Fibroblast of lung (primary cell): ENCODE results near the gene SLC47A1. TPM values are rescaled to one million over a fixed set of nuclear protein-coding genes. Genes with fewer than 3 reads are reported as not detected.

Experiments used
- DNase-seq, 2 donors: peaks; one replicate each; pipeline versions ENCODE4 v3.0.0 to v3.0.0-alpha.2; 2010; ENCODE audit warnings: low read depth in 2 of 2
- H2AFZ ChIP-seq: 2 replicates; pipeline ENCODE4 v1.5.1; 2012; ENCODE audit warnings: low read length, control low read depth, inconsistent platforms
- H3K27ac ChIP-seq: 2 replicates; pipeline ENCODE4 v1.5.1; 2011; ENCODE audit warnings: low read length, control low read depth; ENCODE audit not compliant: insufficient read depth
- H3K27me3 ChIP-seq: 2 replicates; pipeline ENCODE4 v1.5.1; 2011; ENCODE audit warnings: mild to moderate bottlenecking, low read length; ENCODE audit not compliant: control insufficient read depth, insufficient read depth
- H3K36me3 ChIP-seq: 2 replicates; pipeline ENCODE4 v1.5.1; 2011; ENCODE audit warnings: low read length; ENCODE audit not compliant: control insufficient read depth, insufficient read depth
- H3K4me1 ChIP-seq: 2 replicates; pipeline ENCODE4 v1.5.1; 2011; ENCODE audit warnings: low read length; ENCODE audit not compliant: control insufficient read depth, insufficient read depth; ENCODE audit errors: extremely low read depth
- H3K4me2 ChIP-seq: 2 replicates; pipeline ENCODE4 v1.5.1; 2011; ENCODE audit warnings: low read length, control low read depth; ENCODE audit not compliant: insufficient read depth; ENCODE audit errors: extremely low read depth
- H3K4me3 ChIP-seq, 4 experiments: fragments of 200-600 bp in 1 of 4; sonication (generic) in 1 of 4; replicated peaks in 1 of 4; 2 replicates each; pipeline ENCODE4 v1.5.1; 2011 to 2016; ENCODE audit warnings: low read length in 4 of 4, low read depth in 3 of 4, mild to moderate bottlenecking in 3 of 4, control low read depth in 2 of 4, inconsistent platforms in 1 of 4, mixed read lengths in 1 of 4; ENCODE audit not compliant: insufficient read depth in 1 of 4; ENCODE audit errors: control extremely low read depth in 1 of 4
- H3K79me2 ChIP-seq: 2 replicates; pipeline ENCODE4 v1.5.1; 2012; ENCODE audit warnings: mild to moderate bottlenecking, low read length, inconsistent platforms; ENCODE audit not compliant: control insufficient read depth, insufficient read depth
- H3K9ac ChIP-seq: 2 replicates; pipeline ENCODE4 v1.5.1; 2011; ENCODE audit warnings: mild to moderate bottlenecking, low read length, control low read depth; ENCODE audit not compliant: insufficient read depth
- H3K9me3 ChIP-seq: 2 replicates; pipeline ENCODE4 v1.5.1; 2012; ENCODE audit warnings: low read depth, low read length; ENCODE audit not compliant: control insufficient read depth, insufficient read depth
- H4K20me1 ChIP-seq: 2 replicates; pipeline ENCODE4 v1.5.1; 2011; ENCODE audit warnings: low read length; ENCODE audit not compliant: control insufficient read depth, insufficient read depth; ENCODE audit errors: extremely low read depth
- EZH2 ChIP-seq: IDR thresholded peaks from 2 replicates; pipeline ENCODE4 v1.5.1; 2012; ENCODE audit warnings: low read length, control low read depth, mild to moderate bottlenecking; ENCODE audit errors: missing control alignments
- polyA plus RNA-seq, 2 donors: library from polyadenylated mRNA; depleted of rRNA in 1 of 2; stranded (reverse) in 1 of 2; unstranded in 1 of 2; fragments of >200 nt; gene quantifications; 2 replicates each; pipeline ENCODE4 v1.2.1, GENCODE V29; 2011 to 2012; ENCODE audit warnings: missing spikeins in 1 of 2
- total RNA-seq: library from RNA; depleted of rRNA; stranded (reverse); fragments of >200 nt; gene quantifications from 2 replicates; pipeline ENCODE4 v1.2.1, GENCODE V29; 2014
- TF ChIP-seq, protein P1 (sequence below), 2 donors: IDR thresholded peaks in 1 of 2; conservative IDR thresholded peaks in 1 of 2; 1 replicate in 1 of 2; 2 replicates in 1 of 2; pipeline ENCODE4 v1.5.1; 2011 to 2012; ENCODE audit warnings: low read length in 2 of 2, control low read depth in 1 of 2, inconsistent platforms in 1 of 2, low read depth in 1 of 2, mild to moderate bottlenecking in 1 of 2

SLC47A1 gene
- total and polyA plus RNA-seq, 2 donors (not counting 1 experiment from before 2014, with no cell fraction given) = 0.12 to 0.66 TPM

DNA sequence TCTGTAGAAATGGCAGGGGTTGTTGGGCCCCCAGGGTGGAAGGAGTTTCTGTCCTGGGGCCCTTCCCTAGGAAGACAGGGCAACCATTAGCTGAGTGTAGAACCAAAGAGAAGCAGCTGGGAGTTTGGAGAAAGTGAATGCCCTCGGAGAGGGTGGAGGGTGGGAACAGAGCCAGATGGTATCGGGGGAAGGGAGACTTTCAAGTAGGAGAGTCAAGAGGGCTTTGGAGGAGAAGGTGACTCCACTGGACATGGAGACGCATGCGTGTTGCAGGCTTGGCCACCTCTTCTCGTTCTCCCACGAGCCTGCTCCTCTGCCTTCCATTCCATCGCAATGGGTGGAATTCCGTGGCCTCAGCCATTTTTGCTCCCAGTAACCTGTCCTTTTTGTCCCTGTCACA is 19.4 kb downstream of the SLC47A1 start:
- Histone ChIP-seq H3K4me3 (no peak overlapping the region), H3K27me3 (peaks cover 2% of the 10 kb centered on the region), H3K9me3 (no peaks in the 10 kb centered on the region), H2AFZ (no peak overlapping the region), H3K27ac (no peak overlapping the region), H3K9ac (no peak overlapping the region), H4K20me1 (no peaks in the 10 kb centered on the region), H3K4me2 (no peak overlapping the region), H3K4me1 (no peaks in the 10 kb centered on the region), H3K36me3 (no peaks in the 10 kb centered on the region), H3K79me2 (no peaks in the 10 kb centered on the region)
- DNase-seq = no peak
- TF ChIP-seq, protein P1, sequence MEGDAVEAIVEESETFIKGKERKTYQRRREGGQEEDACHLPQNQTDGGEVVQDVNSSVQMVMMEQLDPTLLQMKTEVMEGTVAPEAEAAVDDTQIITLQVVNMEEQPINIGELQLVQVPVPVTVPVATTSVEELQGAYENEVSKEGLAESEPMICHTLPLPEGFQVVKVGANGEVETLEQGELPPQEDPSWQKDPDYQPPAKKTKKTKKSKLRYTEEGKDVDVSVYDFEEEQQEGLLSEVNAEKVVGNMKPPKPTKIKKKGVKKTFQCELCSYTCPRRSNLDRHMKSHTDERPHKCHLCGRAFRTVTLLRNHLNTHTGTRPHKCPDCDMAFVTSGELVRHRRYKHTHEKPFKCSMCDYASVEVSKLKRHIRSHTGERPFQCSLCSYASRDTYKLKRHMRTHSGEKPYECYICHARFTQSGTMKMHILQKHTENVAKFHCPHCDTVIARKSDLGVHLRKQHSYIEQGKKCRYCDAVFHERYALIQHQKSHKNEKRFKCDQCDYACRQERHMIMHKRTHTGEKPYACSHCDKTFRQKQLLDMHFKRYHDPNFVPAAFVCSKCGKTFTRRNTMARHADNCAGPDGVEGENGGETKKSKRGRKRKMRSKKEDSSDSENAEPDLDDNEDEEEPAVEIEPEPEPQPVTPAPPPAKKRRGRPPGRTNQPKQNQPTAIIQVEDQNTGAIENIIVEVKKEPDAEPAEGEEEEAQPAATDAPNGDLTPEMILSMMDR (conservative IDR thresholded peaks at IDR 0.05 in 1 of 2, IDR thresholded peaks at IDR 0.05 in 1 of 2; ENCODE audit: low read depth in 1 of 2, low read length in 2 of 2) = no peak
- no peak for TF ChIP-seq EZH2

DNA sequence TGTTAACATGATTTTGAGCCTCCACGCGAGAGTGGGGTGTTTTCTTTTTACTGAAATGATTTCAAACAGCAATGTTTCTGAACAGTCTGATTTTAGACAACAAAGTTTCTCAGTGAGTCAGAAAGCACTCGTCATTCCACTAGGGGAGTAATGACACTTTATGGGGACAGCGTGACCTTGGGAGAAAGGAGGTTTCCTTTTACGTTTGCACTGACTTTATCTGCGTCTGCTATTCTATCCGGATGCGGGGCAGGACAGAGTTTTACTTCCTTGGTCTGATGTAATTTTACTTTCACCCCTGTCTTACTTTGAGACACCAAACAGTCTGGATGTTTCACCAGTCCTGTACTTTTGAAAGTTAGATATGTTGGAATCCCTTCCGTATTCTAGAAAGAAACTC is 20.7 kb downstream of the SLC47A1 start:
- Histone ChIP-seq H3K27me3 (peaks cover 2% of the 10 kb centered on the region), H3K79me2 (no peaks in the 10 kb centered on the region), H3K9ac (no peak overlapping the region), H3K36me3 (no peaks in the 10 kb centered on the region), H2AFZ (no peak overlapping the region), H3K9me3 (no peaks in the 10 kb centered on the region), H4K20me1 (no peaks in the 10 kb centered on the region), H3K4me2 (no peak overlapping the region), H3K27ac (no peak overlapping the region), H3K4me1 (no peaks in the 10 kb centered on the region), H3K4me3 (no peak overlapping the region)
- TF ChIP-seq, protein P1 (conservative IDR thresholded peaks at IDR 0.05 in 1 of 2, IDR thresholded peaks at IDR 0.05 in 1 of 2; ENCODE audit: low read depth in 1 of 2, low read length in 2 of 2) = no peak
- TF ChIP-seq EZH2 = no peak
- DNase-seq = no peak

DNA sequence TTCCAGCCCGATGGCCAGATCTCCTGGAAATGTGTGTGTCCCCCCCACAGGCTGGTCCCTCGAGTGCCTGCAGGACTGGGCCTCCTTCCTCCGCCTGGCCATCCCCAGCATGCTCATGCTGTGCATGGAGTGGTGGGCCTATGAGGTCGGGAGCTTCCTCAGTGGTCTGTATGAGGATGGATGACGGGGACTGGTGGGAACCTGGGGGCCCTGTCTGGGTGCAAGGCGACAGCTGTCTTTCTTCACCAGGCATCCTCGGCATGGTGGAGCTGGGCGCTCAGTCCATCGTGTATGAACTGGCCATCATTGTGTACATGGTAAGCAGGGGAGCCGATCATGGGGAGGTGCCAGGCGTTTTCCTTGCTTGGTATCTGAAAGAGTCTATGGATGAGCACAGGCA is 22.1 kb downstream of the SLC47A1 start:
- TF ChIP-seq, protein P1 (conservative IDR thresholded peaks at IDR 0.05 in 1 of 2, IDR thresholded peaks at IDR 0.05 in 1 of 2; ENCODE audit: low read depth in 1 of 2, low read length in 2 of 2) = no peak
- TF ChIP-seq EZH2 = no peak
- no peak for DNase-seq
- no peaks in the 10 kb centered on the region for H4K20me1 ChIP-seq
- H3K9ac ChIP-seq = no peak overlapping the region
- H3K27me3 ChIP-seq = peaks cover 2% of the 10 kb centered on the region
- H3K36me3 ChIP-seq = no peaks in the 10 kb centered on the region
- H3K4me3 ChIP-seq = no peak overlapping the region
- H3K9me3 ChIP-seq = no peaks in the 10 kb centered on the region
- H3K4me1 ChIP-seq = no peaks in the 10 kb centered on the region
- no peak overlapping the region for H2AFZ ChIP-seq
- H3K79me2 ChIP-seq = no peaks in the 10 kb centered on the region
- no peak overlapping the region for H3K27ac ChIP-seq
- no peak overlapping the region for H3K4me2 ChIP-seq
